OCI-LY1 (cell line): ENCODE measurements around the gene NSG1.

Source experiments
- H2AFZ ChIP-seq: fragments of 200-600 bp; sonication (generic), shearing (Covaris generic); 2 replicates; pipeline ENCODE4 v1.6.0; 2014; ENCODE audit warnings: antibody characterized with exemption, mild to moderate bottlenecking, low read length
- H3F3A ChIP-seq: fragments of 200-600 bp; sonication (generic), shearing (Covaris generic); 2 replicates; pipeline ENCODE4 v1.6.0; 2014; ENCODE audit warnings: mild to moderate bottlenecking, antibody characterized with exemption, low read length, moderate library complexity; ENCODE audit not compliant: insufficient read depth
- H3K27ac ChIP-seq: fragments of 200-600 bp; sonication (generic); 2 replicates; pipeline ENCODE4 v1.5.1; 2014; ENCODE audit warnings: low read length, mixed run types, mild to moderate bottlenecking, low read depth; ENCODE audit not compliant: poor library complexity, severe bottlenecking
- H3K27me3 ChIP-seq: fragments of 200-600 bp; sonication (generic); 2 replicates; pipeline ENCODE4 v1.6.0; 2014; ENCODE audit warnings: antibody characterized with exemption, mild to moderate bottlenecking, low read length, moderate library complexity; ENCODE audit not compliant: insufficient read depth
- H3K36me3 ChIP-seq: fragments of 200-600 bp; sonication (generic); 2 replicates; pipeline ENCODE4 v1.6.1; 2014; ENCODE audit warnings: mild to moderate bottlenecking, antibody characterized with exemption, low read length, moderate library complexity, mixed read lengths; ENCODE audit not compliant: insufficient read depth
- H3K4me1 ChIP-seq: fragments of 200-600 bp; sonication (generic); 2 replicates; pipeline ENCODE4 v1.5.1; 2014; ENCODE audit warnings: mild to moderate bottlenecking, low read length, moderate library complexity; ENCODE audit not compliant: insufficient read depth, severe bottlenecking
- H3K4me2 ChIP-seq: fragments of 200-600 bp; sonication (generic), shearing (Covaris generic); 2 replicates; pipeline ENCODE4 v1.6.1; 2014; ENCODE audit warnings: low read length
- H3K4me3 ChIP-seq: fragments of 200-600 bp; sonication (generic); 2 replicates; pipeline ENCODE4 v1.5.1; 2014; ENCODE audit warnings: low read length, low read depth, mild to moderate bottlenecking, mixed read lengths; ENCODE audit not compliant: poor library complexity, severe bottlenecking
- H3K79me2 ChIP-seq: fragments of 200-600 bp; shearing (Covaris generic); 2 replicates; pipeline ENCODE4 v1.6.1; 2016; ENCODE audit warnings: mixed run types, low read length, mixed read lengths; ENCODE audit not compliant: insufficient read depth
- H3K9ac ChIP-seq: fragments of 200-600 bp; sonication (generic), shearing (Covaris generic); 2 replicates; pipeline ENCODE4 v1.6.1; 2014; ENCODE audit warnings: mild to moderate bottlenecking, low read length, mixed read lengths
- H3K9me2 ChIP-seq: fragments of 200-600 bp; sonication (generic), shearing (Covaris generic); 2 replicates; pipeline ENCODE4 v1.6.1; 2014; ENCODE audit warnings: low read depth, mild to moderate bottlenecking, low read length, mixed read lengths
- H3K9me3 ChIP-seq: fragments of 200-600 bp; shearing (Covaris generic); 2 replicates; pipeline ENCODE4 v1.6.1; 2014; ENCODE audit warnings: low read length, mixed read lengths
- H4K20me1 ChIP-seq: fragments of 200-600 bp; sonication (generic), shearing (Covaris generic); 2 replicates; pipeline ENCODE4 v1.6.0; 2016; ENCODE audit warnings: mild to moderate bottlenecking, low read length; ENCODE audit not compliant: insufficient read depth
- EZH2 ChIP-seq: fragments of 200-600 bp; sonication (generic), shearing (Covaris generic); IDR thresholded peaks from 2 replicates; pipeline ENCODE4 v1.8.0; 2017; ENCODE audit warnings: borderline replicate concordance, mixed run types, mild to moderate bottlenecking, antibody characterized with exemption, low read length, moderate library complexity, mixed read lengths
- TF ChIP-seq, protein P1 (sequence below): fragments of 200-600 bp; sonication (generic), shearing (Covaris generic); IDR thresholded peaks from 2 replicates; pipeline ENCODE4 v1.5.1; 2017; ENCODE audit warnings: mild to moderate bottlenecking, antibody characterized with exemption, low read length, moderate library complexity, mixed read lengths

Gene NSG1

DNA sequence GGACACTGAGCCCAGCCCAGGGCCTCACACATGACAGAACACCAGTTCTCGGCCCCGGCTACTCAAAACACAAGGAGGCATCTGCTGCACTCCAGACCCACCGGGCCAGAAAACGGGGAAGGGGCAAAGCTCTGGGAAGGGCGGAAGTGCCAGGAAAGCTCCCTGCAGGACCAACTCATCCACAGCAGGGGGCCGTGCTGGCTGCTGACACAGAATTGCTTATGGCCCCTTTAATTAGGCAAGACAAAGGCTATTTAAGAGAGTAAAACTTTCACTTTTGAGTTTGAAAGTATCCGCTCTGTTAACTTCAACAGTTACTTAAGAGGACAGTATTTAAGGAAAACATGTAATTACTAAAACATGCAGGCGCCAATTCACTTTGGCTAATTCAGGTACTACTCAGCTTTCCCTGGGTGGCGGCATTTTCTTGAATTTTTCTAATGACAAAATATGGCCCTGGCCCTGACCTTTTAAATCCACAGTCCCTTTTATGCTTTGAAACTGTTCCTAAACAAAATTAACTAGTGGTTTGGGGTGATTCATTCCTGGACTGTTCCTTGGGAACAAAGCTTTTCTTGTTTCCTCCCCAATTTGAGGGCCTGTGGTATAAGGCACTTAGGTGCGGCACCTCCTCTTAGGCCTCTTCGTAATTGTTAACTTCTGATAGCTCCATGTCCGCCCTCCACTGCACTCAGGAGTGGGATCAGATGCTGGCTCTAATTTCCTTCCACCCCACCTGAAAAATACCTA, 40.4 kb downstream of the NSG1 start:
- no peak overlapping the region for H2AFZ ChIP-seq
- TF ChIP-seq, protein P1, sequence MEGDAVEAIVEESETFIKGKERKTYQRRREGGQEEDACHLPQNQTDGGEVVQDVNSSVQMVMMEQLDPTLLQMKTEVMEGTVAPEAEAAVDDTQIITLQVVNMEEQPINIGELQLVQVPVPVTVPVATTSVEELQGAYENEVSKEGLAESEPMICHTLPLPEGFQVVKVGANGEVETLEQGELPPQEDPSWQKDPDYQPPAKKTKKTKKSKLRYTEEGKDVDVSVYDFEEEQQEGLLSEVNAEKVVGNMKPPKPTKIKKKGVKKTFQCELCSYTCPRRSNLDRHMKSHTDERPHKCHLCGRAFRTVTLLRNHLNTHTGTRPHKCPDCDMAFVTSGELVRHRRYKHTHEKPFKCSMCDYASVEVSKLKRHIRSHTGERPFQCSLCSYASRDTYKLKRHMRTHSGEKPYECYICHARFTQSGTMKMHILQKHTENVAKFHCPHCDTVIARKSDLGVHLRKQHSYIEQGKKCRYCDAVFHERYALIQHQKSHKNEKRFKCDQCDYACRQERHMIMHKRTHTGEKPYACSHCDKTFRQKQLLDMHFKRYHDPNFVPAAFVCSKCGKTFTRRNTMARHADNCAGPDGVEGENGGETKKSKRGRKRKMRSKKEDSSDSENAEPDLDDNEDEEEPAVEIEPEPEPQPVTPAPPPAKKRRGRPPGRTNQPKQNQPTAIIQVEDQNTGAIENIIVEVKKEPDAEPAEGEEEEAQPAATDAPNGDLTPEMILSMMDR = no peak
- TF ChIP-seq EZH2 = no peak
- no peaks in the 10 kb centered on the region for H3K79me2 ChIP-seq
- no peak overlapping the region for H3K4me2 ChIP-seq
- H3K27ac ChIP-seq = no peak overlapping the region
- peaks cover 24% of the 10 kb centered on the region for H3K4me1 ChIP-seq
- H3K36me3 ChIP-seq = no peaks in the 10 kb centered on the region
- no peak overlapping the region for H3K4me3 ChIP-seq
- no peaks in the 10 kb centered on the region for H3F3A ChIP-seq
- no peaks in the 10 kb centered on the region for H3K9me2 ChIP-seq
- no peak overlapping the region for H3K9ac ChIP-seq
- no peaks in the 10 kb centered on the region for H4K20me1 ChIP-seq
- no peaks in the 10 kb centered on the region for H3K9me3 ChIP-seq
- H3K27me3 ChIP-seq = no peaks in the 10 kb centered on the region

DNA sequence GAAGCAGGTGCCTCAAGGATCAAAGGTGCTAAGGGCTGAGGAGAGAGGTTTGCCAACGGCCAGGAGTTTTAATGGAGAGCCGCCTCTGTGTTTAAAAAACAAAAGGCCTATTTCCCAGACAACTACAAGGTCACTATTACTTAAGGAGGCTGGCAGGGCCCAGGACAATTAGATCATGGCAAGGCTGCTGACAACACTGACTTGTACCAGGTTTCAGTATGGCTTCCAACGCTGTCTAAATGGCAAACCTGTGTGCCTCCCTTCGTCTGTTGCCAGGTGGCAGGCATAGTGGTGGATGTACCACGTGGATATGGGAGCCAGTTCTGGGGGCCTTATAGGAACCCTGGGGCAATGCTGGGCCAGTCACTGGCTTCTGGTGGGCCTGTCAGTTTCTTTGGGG, 41.0 kb downstream of the NSG1 start:
- H3K27ac ChIP-seq = no peak overlapping the region

DNA sequence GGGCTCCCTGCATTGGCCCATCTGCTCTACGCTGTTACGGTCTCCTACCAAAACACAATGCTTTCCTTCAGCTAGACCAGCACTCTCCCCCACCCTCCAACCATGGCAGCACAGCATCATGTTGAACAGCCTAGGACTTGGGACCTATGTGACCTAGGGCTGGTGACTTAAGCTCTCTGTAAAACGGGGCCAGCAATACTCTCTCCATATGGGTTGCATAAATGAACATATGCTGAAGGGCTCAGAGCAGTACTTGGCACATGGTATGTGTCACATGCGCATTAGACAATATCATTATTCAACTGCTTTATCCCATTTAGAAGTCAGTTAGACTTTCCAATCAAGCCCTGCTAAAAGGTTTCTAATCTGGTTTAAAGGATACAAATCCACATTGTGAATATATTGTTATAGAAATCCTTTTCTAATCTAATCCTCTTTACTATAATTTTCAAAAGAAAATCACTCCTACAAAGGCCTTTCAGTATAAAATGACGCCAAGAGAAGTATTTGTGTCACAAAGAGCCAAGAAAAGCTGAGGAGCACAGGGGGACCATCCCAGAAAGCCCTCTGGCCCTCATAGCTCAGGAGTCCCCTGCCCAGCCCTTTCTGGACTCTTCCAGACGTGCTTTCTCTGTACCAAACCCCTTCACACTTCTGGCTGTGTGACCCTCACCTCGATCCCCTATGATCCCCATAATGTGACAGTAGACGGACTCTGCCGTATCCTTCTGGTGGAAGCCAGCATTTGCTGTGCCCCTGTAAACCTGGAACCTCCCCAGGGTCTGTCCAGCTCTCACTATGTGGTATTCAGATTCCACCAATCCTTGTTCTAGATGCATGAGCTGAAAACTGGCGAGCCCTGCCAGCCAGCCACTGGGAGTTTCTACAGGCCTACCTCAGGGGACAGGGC, 42.3 kb downstream of the NSG1 start:
- no peaks in the 10 kb centered on the region for H3K27me3 ChIP-seq
- no peak overlapping the region for H2AFZ ChIP-seq
- TF ChIP-seq, protein P1 = no peak
- no peaks in the 10 kb centered on the region for H4K20me1 ChIP-seq
- H3K9me2 ChIP-seq = no peaks in the 10 kb centered on the region
- H3K9me3 ChIP-seq = no peaks in the 10 kb centered on the region
- H3K4me1 ChIP-seq = peaks cover 24% of the 10 kb centered on the region
- H3K4me3 ChIP-seq = no peak overlapping the region
- no peak overlapping the region for H3K9ac ChIP-seq
- H3K4me2 ChIP-seq = no peak overlapping the region
- no peaks in the 10 kb centered on the region for H3K36me3 ChIP-seq
- H3K27ac ChIP-seq = no peak overlapping the region
- H3F3A ChIP-seq = no peaks in the 10 kb centered on the region
- H3K79me2 ChIP-seq = no peaks in the 10 kb centered on the region

More for the DNA sequence above, 41.0 kb downstream of the NSG1 start:
- H3F3A ChIP-seq = no peaks in the 10 kb centered on the region
- no peaks in the 10 kb centered on the region for H3K27me3 ChIP-seq
- H3K4me2 ChIP-seq = no peak overlapping the region
- no peak overlapping the region for H3K9ac ChIP-seq
- H3K9me2 ChIP-seq = no peaks in the 10 kb centered on the region
- peaks cover 24% of the 10 kb centered on the region for H3K4me1 ChIP-seq
- no peaks in the 10 kb centered on the region for H3K9me3 ChIP-seq
- H4K20me1 ChIP-seq = no peaks in the 10 kb centered on the region
- H2AFZ ChIP-seq = no peak overlapping the region
- TF ChIP-seq, protein P1 = no peak
- no peaks in the 10 kb centered on the region for H3K79me2 ChIP-seq
- no peaks in the 10 kb centered on the region for H3K36me3 ChIP-seq
- H3K4me3 ChIP-seq = no peak overlapping the region
